NCI-H2107 treated with DMSO at 0.1 percent for 48 hours (cell line): ENCODE measurements around the gene DOK1.
"Not testable (repeated sequence)": the region's sequence is repeated elsewhere in the genome, so short reads cannot be mapped to it uniquely, and the experiment has no call there.

Experiments
- DNase-seq: peaks from one replicate; lab custom pipeline; 2025; ENCODE audit not compliant: unreplicated experiment; lab: John Stamatoyannopoulos, UW

DOK1 gene

DNA sequence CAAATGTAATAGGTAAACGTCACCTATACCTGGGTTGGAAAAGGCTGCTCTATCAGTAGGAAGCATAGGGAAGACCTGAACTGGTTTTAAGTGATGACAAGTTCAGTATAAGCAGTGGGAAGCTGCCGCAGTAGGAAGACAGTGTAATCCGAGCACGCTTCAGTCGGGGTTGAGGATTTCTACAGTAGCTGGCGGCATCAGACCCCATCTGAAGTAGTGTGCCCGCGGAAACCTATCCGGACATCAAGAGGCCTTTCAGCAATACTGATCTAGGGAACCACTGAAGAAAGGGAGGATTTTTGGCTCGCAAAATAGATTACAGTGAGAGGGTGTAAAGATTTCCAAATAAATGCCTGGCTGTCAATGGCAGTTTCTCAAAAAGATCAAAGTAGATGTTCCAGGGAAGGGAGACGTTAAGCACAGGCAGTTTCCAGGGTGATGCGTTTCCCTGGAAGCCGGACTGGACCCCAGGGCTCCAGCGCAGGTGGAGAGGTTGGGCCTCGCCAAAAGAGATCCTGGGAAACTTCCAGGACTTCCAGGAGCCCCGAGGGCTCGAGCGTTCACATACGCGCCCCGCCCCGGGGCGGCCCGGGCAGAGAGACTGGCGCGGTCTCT lies 6.1 kb upstream of the DOK1 start:
- peak; percentile 51 for DNase-seq

DNA sequence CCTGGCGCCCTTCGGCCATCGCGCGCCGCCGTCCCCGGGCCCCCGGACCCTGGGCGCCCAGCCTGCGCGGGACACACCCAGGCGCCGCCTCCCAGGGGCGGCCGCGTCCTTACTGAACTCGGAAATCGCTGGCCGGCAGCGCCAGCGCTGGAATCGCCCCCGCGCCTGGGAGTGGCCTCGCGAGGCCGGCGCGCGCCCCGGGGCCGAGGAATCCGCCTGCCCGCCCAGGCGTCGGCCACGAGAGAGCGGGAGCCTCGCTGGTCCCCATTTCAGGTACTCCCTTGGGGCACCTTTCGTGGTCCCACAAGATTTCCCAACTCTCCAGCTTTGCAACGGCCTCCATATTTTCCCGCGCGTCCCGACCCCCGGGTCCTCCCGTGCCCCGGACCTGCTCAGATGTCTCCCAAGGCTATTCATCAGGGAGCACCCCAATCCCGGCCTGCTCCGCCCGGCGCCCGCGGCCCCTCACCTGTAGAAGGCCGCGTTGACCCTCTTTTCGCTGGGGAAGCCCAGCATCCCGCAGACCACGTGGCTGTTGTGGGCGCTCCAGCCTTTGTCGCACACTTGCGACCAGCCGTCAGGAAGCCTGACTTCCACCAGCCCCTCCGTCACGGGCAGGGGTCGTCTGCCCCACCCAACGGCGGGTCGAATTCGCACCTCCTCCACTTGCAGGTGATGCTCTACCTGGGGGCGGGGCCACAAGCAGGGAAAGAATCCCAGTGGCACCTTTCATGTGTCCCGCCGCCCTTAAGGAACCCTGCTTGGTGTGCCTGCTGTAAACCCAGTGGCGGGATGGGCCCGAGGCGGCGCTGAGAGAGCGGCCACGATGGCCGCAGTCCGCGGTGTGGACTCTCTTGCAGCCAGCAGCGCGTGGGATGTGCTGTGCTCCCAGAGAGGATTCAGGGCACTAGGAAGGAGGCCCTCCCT lies 5.4 kb upstream of the DOK1 start:
- peak; percentile 6 for DNase-seq

DNA sequence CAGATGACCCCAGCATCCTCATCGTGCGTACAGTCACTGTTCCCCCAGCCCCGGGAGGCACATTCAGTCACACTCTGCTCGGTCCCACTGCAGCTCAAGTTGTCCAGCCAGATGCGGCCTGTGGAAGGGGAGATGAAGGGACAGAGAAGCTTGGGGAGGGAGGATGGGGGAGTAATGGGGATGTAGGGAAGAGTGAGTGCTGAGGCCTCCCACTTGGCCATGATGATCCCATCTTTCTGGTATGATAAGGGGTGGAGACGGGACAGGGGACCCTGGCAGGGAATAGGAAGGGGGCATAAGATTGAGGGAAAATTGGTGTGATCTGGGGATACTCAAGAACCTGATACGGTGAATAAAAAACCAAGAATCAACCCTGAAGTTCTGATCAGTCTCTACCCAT lies 4.3 kb upstream of the DOK1 start:
- no peak for DNase-seq

DNA sequence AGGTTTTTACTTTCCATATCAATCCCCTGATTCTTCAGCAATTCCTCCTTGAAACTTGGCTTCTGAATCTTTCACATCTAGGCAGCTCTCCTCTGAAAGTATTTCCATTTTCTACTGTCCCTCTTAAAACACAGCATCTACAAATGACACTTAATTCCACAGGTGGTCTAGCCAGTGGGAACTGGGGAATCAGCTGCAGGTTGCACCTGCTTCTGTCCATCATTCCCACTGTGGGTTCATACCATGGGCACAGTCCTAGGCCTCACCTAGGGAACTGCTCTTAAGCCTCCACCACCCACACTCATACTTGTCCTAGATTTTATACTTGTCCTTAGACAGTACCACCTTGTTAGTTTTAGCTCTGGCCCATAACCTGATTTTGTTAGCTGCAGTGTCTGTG lies 3.0 kb upstream of the DOK1 start:
- DNase-seq: no peak

DNA sequence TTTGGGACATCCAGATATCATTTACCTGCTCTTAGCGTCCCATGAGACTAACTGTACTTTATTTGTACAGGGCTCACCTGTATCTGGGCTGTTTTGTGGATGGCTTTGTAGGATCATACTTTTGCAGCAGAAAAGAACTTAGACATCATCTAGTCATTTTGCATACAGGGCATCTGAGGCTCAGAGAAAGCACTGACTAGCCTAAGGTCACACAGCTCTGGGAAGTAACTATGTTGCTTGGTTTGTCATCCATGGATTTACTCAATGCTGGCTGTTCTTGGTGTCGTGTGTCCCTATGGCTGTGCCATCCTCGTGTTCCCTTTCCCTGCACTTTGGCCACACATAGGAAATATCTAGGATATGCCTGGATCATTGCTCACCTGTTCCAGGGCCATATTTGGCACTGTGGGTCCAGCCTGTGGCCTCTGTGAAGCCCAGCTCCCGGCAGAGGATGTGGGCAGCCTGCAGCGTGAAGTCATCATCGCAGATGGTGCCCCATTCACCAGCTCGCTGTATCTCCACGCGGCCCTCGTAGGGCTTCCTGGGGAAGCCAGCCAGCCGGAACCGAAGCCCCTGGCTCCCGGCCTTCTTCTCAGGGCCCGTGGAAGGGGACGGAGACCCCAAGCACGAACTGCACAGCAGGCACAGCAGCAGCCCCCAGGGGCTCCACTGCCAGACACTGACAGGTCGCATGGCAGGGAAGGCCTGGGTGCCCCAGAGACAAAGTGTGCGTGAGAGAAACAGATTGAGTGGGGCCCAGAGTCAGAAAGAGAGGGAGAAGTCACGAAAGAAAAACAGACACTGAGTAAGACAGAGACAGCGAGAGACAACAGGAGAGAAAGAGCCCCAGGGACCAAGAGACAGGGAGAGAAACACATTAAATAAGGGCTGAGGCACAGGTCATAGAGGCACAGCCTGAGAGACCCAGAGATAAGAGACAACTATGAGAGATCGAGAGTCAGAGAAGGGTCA lies 2.3 kb upstream of the DOK1 start:
- no peak for DNase-seq

DNA sequence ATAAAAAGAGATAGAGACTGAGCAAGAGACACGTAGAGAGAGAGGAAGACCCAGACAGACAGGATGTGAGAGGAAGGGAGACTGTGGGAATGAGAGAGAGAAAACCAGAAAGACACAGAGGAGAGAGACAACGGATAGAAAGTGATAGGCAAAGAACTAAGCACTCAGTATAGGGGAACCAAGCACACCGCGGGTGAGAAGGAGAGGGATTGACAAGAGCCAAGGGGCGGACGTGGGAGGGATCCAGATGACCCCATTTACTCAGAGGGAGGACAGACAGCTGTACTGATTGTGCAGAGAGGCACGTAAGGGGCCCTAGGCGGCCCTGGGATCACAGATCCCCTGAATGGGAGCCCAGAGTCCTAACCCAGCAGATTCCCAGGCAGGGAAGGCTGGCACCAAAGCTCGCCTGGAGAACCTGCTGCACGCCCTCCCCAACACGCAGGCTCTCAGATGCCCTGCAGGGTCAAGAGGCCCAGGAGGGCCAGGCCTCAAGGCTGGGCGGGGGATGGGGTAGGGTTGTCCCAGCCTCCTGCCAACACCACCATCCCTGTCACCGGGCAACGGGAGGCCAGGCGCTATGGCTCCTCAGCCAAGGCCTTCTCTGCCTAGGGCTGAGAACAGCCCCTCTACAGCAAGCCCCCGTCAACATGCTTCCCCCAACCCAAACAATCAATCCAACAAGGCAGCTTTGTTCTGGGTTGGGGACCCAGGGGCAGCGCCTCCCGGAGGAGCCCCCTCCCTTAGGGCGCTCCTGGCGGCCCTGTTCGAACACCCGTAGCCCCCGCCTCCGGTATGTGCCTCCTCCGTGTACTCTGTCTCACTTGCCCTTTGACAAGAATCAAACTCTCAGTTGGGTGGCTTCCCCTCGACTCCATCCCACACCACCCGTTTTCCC lies 1.4 kb upstream of the DOK1 start:
- no peak for DNase-seq

DNA sequence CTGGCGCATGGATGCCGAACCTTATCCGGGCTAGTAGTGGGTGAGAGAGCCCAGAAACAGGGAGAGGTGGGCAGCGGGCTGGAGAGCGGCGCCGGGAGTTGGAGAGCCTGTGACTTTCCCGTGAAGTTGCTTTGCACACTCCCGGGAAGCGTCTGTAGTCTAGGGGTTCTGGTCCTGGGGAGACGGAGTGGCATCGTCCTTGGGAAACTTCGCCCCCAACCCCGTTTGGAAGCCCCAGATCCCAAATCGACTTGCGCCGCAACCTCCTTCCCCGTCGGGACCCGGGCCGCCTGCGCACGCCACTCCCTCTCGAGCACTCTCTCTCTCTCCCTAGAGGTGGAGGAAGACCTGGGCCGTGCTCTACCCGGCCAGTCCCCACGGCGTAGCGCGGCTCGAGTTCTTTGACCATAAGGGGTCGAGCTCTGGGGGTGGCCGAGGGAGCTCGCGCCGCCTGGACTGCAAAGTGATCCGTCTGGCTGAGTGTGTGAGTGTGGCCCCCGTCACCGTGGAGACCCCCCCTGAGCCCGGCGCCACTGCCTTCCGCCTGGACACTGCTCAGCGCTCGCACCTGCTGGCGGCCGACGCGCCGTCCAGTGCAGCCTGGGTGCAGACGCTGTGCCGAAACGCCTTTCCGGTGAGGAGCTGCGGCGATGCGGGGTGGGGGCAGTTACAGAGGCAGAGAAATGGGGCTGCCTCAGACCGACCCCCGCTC lies 456 bp downstream of the DOK1 start:
- DNase-seq: peak; percentile 27

DNA sequence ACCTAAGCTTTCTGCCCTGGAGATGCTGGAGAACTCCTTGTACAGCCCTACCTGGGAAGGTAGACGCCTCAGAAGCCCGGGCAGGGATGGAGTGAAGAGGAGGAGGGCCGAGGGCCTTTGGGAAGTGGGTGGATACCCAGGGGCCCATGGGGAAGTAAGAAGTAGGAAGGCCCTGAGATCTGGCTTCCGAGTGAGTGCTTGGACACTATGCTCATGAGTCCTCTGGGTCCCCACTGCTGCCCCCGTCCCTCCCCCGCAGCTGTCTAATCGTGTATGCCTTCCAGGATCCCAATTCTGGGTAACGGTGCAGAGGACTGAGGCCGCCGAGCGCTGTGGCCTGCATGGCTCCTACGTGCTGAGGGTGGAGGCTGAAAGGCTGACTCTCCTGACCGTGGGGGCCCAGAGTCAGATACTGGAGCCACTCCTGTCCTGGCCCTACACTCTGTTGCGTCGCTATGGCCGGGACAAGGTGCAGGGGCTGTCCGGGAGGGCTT lies 1.1 kb downstream of the DOK1 start:
- DNase-seq: no peak

DNA sequence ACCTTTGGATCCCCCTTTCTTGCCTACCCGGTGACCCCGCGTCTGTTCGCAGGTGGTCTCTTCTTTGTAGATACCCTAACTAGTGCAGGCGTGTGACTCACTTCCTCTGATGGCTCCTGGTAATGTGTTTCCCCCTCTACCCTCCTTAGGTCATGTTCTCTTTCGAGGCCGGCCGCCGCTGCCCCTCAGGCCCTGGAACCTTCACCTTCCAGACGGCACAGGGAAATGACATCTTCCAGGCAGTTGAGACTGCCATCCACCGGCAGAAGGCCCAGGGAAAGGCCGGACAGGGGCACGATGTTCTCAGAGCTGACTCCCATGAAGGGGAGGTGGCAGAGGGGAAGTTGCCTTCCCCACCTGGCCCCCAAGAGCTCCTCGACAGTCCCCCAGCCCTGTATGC lies 1.6 kb downstream of the DOK1 start:
- DNase-seq: no peak

DNA sequence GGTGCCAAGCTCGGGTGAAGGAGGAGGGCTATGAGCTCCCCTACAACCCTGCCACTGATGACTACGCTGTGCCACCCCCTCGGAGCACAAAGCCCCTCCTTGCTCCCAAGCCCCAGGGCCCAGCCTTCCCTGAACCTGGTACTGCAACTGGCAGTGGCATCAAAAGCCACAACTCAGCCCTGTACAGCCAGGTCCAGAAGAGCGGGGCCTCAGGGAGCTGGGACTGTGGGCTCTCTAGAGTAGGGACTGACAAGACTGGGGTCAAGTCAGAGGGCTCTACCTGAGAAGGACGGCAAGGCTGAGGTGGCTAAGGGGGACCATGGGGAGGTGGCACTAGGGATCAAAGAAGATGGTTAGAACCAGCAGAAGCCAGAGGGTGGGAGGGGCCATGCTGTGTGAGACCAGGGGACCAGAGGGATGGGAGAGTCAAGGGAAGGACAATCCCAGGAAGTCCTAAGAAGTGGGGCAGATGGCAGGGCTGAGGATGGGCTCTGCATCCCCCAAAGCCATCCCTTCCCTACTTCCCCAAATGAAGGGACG lies 2.4 kb downstream of the DOK1 start:
- DNase-seq: no peak

DNA sequence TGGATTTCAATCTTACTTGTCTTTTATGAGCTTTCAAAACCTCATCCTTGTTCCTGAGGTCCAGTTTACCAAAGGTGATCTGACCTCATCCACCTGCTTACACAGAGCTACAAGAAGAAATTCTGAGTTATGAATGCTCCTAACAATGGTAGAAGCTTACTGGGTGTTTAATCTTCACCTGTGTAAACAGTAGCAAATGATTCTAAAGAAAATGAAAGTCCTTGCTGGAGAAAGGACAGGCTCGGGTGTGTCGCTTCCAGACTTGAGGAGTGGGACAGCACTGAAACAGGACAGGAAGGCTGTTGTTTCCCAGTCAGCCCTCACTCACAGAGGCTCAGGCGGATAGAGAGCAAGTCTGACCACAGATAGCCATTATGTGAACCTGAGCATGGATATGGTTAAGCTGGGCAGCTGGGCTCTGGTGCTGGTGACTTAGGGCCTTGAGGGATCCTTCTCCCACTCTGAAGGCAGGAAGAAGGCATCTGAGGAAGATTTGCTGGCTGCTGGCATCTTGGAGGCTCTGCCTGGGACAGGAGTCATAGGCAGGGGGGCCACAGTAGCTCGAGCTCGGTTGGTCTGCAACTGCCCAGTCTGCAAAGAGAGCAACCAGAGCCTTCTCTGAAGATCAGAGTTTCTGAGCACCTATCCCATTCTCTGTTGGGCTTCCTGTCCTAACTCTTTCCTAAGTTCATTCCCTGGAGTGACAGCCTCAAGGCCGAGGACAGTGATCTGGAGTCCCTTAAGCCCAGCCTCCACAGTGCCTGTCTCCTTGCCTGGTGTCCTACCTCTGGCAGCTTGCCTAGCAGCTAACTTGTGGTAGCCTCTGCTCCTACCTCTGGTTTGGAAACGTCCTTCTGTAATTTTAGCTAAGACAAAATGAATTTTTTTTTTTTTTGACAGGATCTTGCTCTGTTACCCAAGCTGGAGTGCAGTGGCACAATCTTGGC lies 4.0 kb downstream of the DOK1 start:
- no peak for DNase-seq

DNA sequence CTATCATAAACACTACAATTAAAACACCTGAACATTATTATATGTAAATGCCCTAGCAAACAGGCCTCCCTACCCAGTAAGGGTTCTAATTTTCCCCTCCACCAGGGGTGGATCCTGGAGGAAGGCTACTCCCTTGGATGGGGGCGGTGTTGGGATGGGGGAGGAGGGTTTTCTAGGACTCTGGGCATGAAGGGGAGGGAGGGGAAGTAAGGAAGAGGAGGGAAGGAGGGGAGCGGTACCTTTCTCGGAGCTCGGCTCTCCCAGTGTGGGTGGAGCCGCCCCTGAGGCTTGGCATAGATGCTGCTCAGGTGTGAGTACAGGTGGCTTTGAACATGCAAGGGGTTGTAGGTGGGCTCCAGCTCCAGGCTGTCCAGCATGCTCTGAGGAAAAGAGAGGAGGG lies 5.4 kb downstream of the DOK1 start:
- DNase-seq: no peak

DNA sequence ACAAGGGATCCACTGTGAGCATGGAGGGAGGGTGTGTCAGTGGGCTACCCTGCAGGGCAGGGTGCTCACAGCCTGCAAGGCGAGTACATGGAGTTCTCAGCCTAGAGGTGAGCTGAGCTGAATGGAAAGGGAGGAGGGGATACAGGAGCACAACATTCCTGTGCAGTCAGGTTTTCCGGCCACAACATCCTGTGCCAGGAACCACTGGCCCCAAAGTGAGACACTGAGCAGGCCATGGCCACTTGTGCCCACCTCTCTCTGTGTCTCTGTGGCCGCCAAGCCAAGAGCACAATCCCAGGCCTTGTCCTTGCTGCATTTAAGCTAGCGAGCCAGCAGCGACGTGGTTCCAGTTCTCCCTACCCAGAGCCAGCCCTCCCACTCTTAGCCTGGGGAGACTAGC lies 6.1 kb downstream of the DOK1 start:
- no peak for DNase-seq

DNA sequence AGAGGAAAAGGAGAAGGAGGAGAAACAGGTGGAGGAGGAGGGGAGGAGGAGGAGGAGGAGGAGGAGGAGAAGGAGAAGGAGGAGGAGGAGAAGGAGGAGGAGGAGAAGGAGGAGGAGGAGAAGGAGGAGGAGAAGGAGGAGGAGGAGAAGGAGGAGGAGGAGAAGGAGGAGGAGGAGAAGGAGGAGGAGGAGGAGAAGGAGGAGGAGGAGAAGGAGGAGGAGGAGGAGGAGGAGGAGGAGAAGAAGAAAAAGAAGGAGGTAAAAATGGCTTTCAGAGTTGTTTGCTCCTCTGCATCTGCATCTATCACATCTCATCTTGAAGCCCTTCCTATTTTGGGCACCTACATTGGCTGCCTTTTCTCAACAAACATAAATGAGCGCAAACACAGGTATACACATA lies 6.5 kb downstream of the DOK1 start:
- DNase-seq: not testable (repeated sequence)

DNA sequence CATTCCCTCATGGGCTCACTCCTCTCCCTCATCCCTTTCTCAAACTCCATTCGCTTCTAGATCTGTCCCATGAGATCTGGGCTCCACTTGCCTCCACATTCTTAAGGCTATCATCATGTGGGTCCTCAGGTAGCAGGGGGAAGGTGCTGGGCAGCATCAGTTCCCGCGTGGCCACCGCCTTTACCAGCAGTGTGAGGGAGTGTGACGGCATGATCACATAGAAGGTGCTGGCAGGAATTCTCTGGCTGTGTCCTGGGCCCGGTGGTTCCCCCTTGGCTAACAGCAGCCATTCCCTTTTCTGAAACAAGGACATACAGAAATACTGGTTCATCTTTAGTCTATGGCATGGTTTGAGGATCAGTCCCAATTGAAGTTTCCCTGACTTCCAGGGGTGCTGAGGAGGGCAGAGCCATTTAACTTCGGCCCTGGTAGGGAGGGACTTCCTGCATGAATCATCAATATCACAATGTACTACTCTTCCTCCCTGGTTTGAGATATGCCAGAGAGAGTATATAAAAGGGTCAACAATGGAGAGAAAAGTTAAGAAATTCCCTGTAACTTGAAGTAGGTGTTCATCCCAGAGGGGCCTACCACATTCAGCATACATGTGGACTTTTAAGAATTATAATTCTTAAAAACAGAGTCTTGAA lies 7.7 kb downstream of the DOK1 start:
- no peak for DNase-seq

DNA sequence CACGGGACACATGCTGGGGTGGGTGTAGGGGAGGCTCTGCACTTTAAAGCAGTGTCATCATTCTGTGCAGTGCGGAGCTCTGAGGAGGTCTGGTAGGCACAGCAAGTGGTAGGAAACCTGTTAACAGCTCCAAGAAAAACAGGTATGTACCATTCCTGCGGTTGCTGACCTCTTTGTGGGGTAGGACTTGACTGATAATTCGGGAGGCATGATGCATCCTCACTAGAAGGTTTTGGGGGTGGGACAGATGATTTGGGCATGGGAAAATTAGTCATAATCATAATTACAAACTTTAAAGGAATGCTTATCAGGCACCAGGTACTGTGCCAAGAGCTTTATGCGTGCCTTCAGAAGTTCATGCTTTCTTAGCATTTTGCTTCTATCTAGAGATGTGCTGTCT lies 9.7 kb downstream of the DOK1 start:
- no peak for DNase-seq

DNA sequence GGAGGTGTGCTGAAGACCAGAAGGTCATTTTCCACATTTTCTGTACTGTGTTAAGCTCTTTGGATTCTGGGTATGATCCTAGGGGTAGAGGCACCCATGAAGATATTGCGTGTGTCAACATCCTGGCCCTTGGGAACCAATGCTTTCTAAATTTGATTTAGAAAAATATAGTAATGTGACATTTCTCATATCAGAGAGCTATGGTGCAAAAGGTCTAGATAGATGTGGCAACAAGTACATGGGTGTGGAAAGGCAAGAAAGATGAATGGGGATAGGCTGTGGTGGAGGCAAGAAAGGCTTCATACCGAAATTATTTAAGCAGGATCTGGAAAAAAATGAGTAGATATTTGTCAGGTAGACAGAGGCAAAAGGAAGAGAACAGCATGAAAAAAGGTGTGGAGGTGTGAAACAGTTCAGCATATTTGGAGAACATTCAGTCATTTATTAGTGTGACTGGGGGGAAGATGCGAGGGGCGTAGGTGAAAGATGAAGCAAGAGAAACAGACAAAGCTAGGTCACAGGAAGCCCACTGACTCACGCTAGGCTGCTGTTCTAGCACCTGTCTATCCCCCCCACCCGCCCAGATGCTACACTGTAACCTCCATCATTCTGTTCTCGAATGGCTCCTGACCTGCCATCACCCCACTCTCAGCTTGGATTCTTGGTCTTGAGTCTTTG lies 11.7 kb downstream of the DOK1 start:
- no peak for DNase-seq
